ENCODE results near the gene ZBTB7A. TPM values are rescaled to one million over a fixed set of nuclear protein-coding genes. Genes with fewer than 3 reads are reported as not detected.

The ZBTB7A gene
- total and polyA plus RNA-seq, 2 of the 4 experiments (the other 2 are of a cell fraction) = 3.2 to 10.3 TPM

- no peak for TF ChIP-seq MAFK (IDR thresholded peaks at IDR 0.05; ENCODE audit: low read depth, low read length)
- TF ChIP-seq POLR2A (IDR thresholded peaks at IDR 0.05; ENCODE audit: low read depth, low read length) = no peak
- no peak for TF ChIP-seq CEBPB (IDR thresholded peaks at IDR 0.05; ENCODE audit: low read depth, low read length)
- no peak for TF ChIP-seq FOS (IDR thresholded peaks at IDR 0.05; ENCODE audit: low read depth, low read length)
- no peak for TF ChIP-seq RAD21 (IDR thresholded peaks at IDR 0.05; ENCODE audit: low read length)
Measured at GRCh38 chr19:4052993-4053422, 13.7 kb downstream of the ZBTB7A start (continued).

- peaks cover 10% of the 10 kb centered on the region for H3K9me1 ChIP-seq (ENCODE audit: insufficient read depth, low read length)
- dilution Hi-C loops (cut with HindIII; ENCODE audit: low sequenced_read_pairs, unreplicated experiment) = no loop called here
- H3K36me3 ChIP-seq (ENCODE audit: control insufficient read depth, insufficient read depth, low read length) = peaks cover 58% of the 10 kb centered on the region
- no peak overlapping the region for H3K56ac ChIP-seq (ENCODE audit: extremely low read depth, insufficient read depth, low read length)
- no peak overlapping the region for H3K4me3 ChIP-seq (ENCODE audit: insufficient read depth, low read depth, low read length)
- H2BK5ac ChIP-seq (ENCODE audit: low read depth, low read length, poor library complexity, severe bottlenecking) = peak overlapping the region; percentile 49
- POLR2A ChIA-PET (ENCODE audit: unreplicated experiment) = no interaction called here
- BruUV-seq (replicated peaks) = no TSS peak
- CTCF ChIA-PET = interaction anchor here (0.5 kb wide), 1 partner anchor 756 kb away, joined by 3 read pairs; no protein-coding TSS in a partner anchor
- H3K27ac ChIP-seq (ENCODE audit: insufficient read depth, low read length) = peak overlapping the region; percentile 75
- H2BK15ac ChIP-seq (ENCODE audit: low read depth, low read length) = no peak overlapping the region
- ATAC-seq (ENCODE audit: low read depth) (peak; percentile 42), DNase-seq (peak; percentile 20)
- 69% methylated on average over 7 of the region's 27 CpGs; no CpG with 5 or more reads in 1 of the 2 experiments for WGBS, 2 experiments (ENCODE audit: extremely low coverage in 2 of 2, insufficient read length in 1 of 2)
- H4K91ac ChIP-seq (ENCODE audit: insufficient read depth, low read depth, low read length) = peak overlapping the region; percentile 25; the same call in 1 of the 2 replicates
- no peak overlapping the region; a peak in 1 of 4 replicates for H4K8ac ChIP-seq (ENCODE audit: low read depth in 2 of 2, low read length in 2 of 2)
- no peak overlapping the region for H2BK120ac ChIP-seq (ENCODE audit: low read depth, low read length)
- peak overlapping the region; percentile 8; the same call in 1 of the 2 replicates for H3K4me2 ChIP-seq (ENCODE audit: low read depth, low read length)
- H3K27me3 ChIP-seq (ENCODE audit: control insufficient read depth, insufficient read depth, low read length) = no peaks in the 10 kb centered on the region
- peaks cover 19% of the 10 kb centered on the region for H3K4me1 ChIP-seq (ENCODE audit: control insufficient read depth, insufficient read depth, low read length)
- no peak overlapping the region for H2AFZ ChIP-seq (replicated peaks; ENCODE audit: low read length, poor library complexity)
- no peak overlapping the region for H2BK20ac ChIP-seq (ENCODE audit: low read depth, low read length)
- peaks cover 91% of the 10 kb centered on the region for H4K20me1 ChIP-seq (ENCODE audit: insufficient read depth, low read length)
- no peak overlapping the region for H3K9ac ChIP-seq (ENCODE audit: low read depth, low read length)
- no peak overlapping the region for H3K14ac ChIP-seq (replicated peaks; ENCODE audit: low read depth, low read length)
- H3K9me3 ChIP-seq (ENCODE audit: control insufficient read depth, insufficient read depth, low read length) = no peaks in the 10 kb centered on the region
- peak overlapping the region; percentile 36; the same call in 1 of the 2 replicates for H3K4ac ChIP-seq (ENCODE audit: low read depth, low read length)
- peaks cover 10 to 61% of the 10 kb centered on the region in 2 experiments for H3K79me1 ChIP-seq (ENCODE audit: low read depth in 1 of 2, low read length in 2 of 2)
- no peak overlapping the region for H4K5ac ChIP-seq (ENCODE audit: low read depth, low read length)
- H2AK9ac ChIP-seq (replicated peaks; ENCODE audit: low read depth, low read length, poor library complexity) = peak overlapping the region; percentile 56
- H3K23ac ChIP-seq (ENCODE audit: low read depth, low read length) = no peak overlapping the region
- in situ Hi-C loops (cut with MboI; ENCODE audit: low sequenced_read_pairs) = no loop called here
- H3K18ac ChIP-seq (ENCODE audit: low read depth, low read length) = no peak overlapping the region; the same call in 1 of the 2 replicates
- no peak overlapping the region; the same call in 1 of the 2 replicates for H2AK5ac ChIP-seq (ENCODE audit: low read depth, low read length)
- intact Hi-C loops (cut with micrococcal nuclease) = no loop called here
- TF ChIP-seq CTCF (conservative IDR thresholded peaks at IDR 0.05; ENCODE audit: low read depth, low read length) (no peak), RCOR1 (IDR thresholded peaks at IDR 0.05; ENCODE audit: insufficient replicate concordance, low read length) (no peak), MAFK (IDR thresholded peaks at IDR 0.05; ENCODE audit: low read depth, low read length) (no peak), RFX5 (IDR thresholded peaks at IDR 0.05; ENCODE audit: low read depth, low read length) (no peak), MAZ (IDR thresholded peaks at IDR 0.05; ENCODE audit: borderline replicate concordance, low read depth, low read length) (no peak), RAD21 (IDR thresholded peaks at IDR 0.05; ENCODE audit: low read length) (no peak), CHD1 (IDR thresholded peaks at IDR 0.05; ENCODE audit: low read depth, low read length) (no peak), MXI1 (IDR thresholded peaks at IDR 0.05; ENCODE audit: borderline replicate concordance, low read depth, low read length) (no peak), ELK1 (IDR thresholded peaks at IDR 0.05; ENCODE audit: borderline replicate concordance, low read depth, low read length) (no peak), POLR2A (IDR thresholded peaks at IDR 0.05; ENCODE audit: low read depth, low read length) (no peak)
Measured at GRCh38 chr19:4052114-4052992, 14.3 kb downstream of the ZBTB7A start.
